BJ (cell line): ENCODE measurements around the gene CEP170B. TPM values are rescaled to one million over a fixed set of nuclear protein-coding genes. Genes with fewer than 3 reads are reported as not detected.
"Not testable (repeated sequence)": the region's sequence is repeated elsewhere in the genome, so short reads cannot be mapped to it uniquely, and the experiment has no call there.

Experiments
- CTCF ChIA-PET: fragments of 350-600 bp; formaldehyde crosslinking; extraction: SDS; loops from one replicate; lab custom pipeline; 2021; ENCODE audit warnings: antibody characterized with exemption, inconsistent platforms; lab: Yijun Ruan, JAX
- POLR2A ChIA-PET: fragments of 300-600 bp; sonication (Branson Sonifier 250); formaldehyde crosslinking; extraction: SDS; loops from one replicate; lab custom pipeline; 2021; ENCODE audit warnings: antibody characterized with exemption; lab: Charles Lee
- DNase-seq: peaks from one replicate; pipeline ENCODE4 v3.0.0-alpha.2; 2011; ENCODE audit warnings: low read depth
- H3K27me3 ChIP-seq: 2 replicates; pipeline ENCODE4 v1.6.0; 2011; ENCODE audit warnings: low read length; ENCODE audit not compliant: control insufficient read depth, insufficient read depth
- H3K36me3 ChIP-seq: 2 replicates; pipeline ENCODE4 v1.5.1; 2011; ENCODE audit warnings: low read length; ENCODE audit not compliant: control insufficient read depth, insufficient read depth
- H3K4me3 ChIP-seq: 2 replicates; pipeline ENCODE4 v1.5.1; 2011; ENCODE audit warnings: low read depth, mild to moderate bottlenecking, control low read depth, low read length
- polyA plus RNA-seq: library from polyadenylated mRNA; depleted of rRNA; stranded (reverse); fragments of >200 nt; gene quantifications from 2 replicates; pipeline ENCODE4 v1.2.3, GENCODE V29; 2011
- TF ChIP-seq, protein P1 (sequence below): IDR thresholded peaks from 2 replicates; pipeline ENCODE4 v1.5.1; 2011; ENCODE audit warnings: low read depth, mild to moderate bottlenecking, control low read depth, inconsistent platforms, low read length, moderate library complexity; ENCODE audit not compliant: insufficient read depth

The CEP170B gene
- polyA plus RNA-seq, 1 experiment: 8.0 TPM

- POLR2A ChIA-PET: no interaction called here
- DNase-seq: no peak
- TF ChIP-seq, protein P1, sequence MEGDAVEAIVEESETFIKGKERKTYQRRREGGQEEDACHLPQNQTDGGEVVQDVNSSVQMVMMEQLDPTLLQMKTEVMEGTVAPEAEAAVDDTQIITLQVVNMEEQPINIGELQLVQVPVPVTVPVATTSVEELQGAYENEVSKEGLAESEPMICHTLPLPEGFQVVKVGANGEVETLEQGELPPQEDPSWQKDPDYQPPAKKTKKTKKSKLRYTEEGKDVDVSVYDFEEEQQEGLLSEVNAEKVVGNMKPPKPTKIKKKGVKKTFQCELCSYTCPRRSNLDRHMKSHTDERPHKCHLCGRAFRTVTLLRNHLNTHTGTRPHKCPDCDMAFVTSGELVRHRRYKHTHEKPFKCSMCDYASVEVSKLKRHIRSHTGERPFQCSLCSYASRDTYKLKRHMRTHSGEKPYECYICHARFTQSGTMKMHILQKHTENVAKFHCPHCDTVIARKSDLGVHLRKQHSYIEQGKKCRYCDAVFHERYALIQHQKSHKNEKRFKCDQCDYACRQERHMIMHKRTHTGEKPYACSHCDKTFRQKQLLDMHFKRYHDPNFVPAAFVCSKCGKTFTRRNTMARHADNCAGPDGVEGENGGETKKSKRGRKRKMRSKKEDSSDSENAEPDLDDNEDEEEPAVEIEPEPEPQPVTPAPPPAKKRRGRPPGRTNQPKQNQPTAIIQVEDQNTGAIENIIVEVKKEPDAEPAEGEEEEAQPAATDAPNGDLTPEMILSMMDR: no peak
- H3K27me3 ChIP-seq: peaks cover 2% of the 10 kb centered on the region
- H3K4me3 ChIP-seq: no peak overlapping the region
- CTCF ChIA-PET: interaction anchor here (3.2 kb wide), 1 partner anchor 146 kb away, joined by 14 read pairs; no protein-coding TSS in a partner anchor
- H3K36me3 ChIP-seq: no peaks in the 10 kb centered on the region
These were observed 34.7 kb downstream of the CEP170B start for GRCh38 chr14:104899781-104900180.

- CTCF ChIA-PET: interaction anchor here (0.6 to 3.2 kb wide), 2 partner anchors 145 to 1104 kb away, joined by 3 to 14 read pairs; no protein-coding TSS in a partner anchor
- POLR2A ChIA-PET: no interaction called here
- H3K4me3 ChIP-seq: no peak overlapping the region
- H3K27me3 ChIP-seq: peaks cover 2% of the 10 kb centered on the region
- DNase-seq: no peak
- TF ChIP-seq, protein P1: no peak
- H3K36me3 ChIP-seq: no peaks in the 10 kb centered on the region
These were observed 35.8 kb downstream of the CEP170B start for GRCh38 chr14:104900639-104901512.

GRCh38 chr14:104903990-104904389 lies 38.9 kb downstream of the CEP170B start:
- Histone ChIP-seq H3K27me3 (peaks cover 2% of the 10 kb centered on the region), H3K4me3 (no peak overlapping the region), H3K36me3 (no peaks in the 10 kb centered on the region)
- TF ChIP-seq, protein P1: no peak
- ChIA-PET POLR2A (no interaction called here), CTCF (interaction anchor here (0.6 to 1.4 kb wide), 2 partner anchors 8 to 185 kb away, joined by 3 read pairs; no protein-coding TSS in a partner anchor)
- DNase-seq: no peak

GRCh38 chr14:104904650-104905578 lies 39.8 kb downstream of the CEP170B start:
- CTCF ChIA-PET: interaction anchor here (0.9 to 1.4 kb wide), 2 partner anchors 9 to 185 kb away, joined by 3 to 4 read pairs; no protein-coding TSS in a partner anchor
- DNase-seq: not testable (repeated sequence)

GRCh38 chr14:104905579-104905933 lies 40.5 kb downstream of the CEP170B start:
- H3K36me3 ChIP-seq, POLR2A ChIA-PET, H3K4me3 ChIP-seq, H3K27me3 ChIP-seq, DNase-seq: not testable (repeated sequence)
- CTCF ChIA-PET: interaction anchor here (0.9 kb wide), 1 partner anchor 185 kb away, joined by 4 read pairs; no protein-coding TSS in a partner anchor

More at GRCh38 chr14:104904650-104905578, 39.8 kb downstream of the CEP170B start:
- POLR2A ChIA-PET, H3K27me3 ChIP-seq, H3K4me3 ChIP-seq, H3K36me3 ChIP-seq: not testable (repeated sequence)
